Brain microvascular endothelial cell (primary cell): ENCODE measurements around the gene BAG3.

Experiments used
- DNase-seq: peaks from one replicate; pipeline ENCODE4 v3.0.0-alpha.2; 2020
- H3K27ac ChIP-seq: fragments of 250-450 bp; sonication (Bioruptor Pico); 2 replicates; pipeline ENCODE4 v1.5.1; 2020; ENCODE audit warnings: mild to moderate bottlenecking, moderate library complexity
- H3K27me3 ChIP-seq: fragments of 250-450 bp; sonication (Bioruptor Pico); replicated peaks from 2 replicates; pipeline ENCODE4 v1.5.1; 2020; ENCODE audit warnings: mild to moderate bottlenecking
- H3K36me3 ChIP-seq: fragments of 250-450 bp; sonication (Bioruptor Pico); replicated peaks from 2 replicates; pipeline ENCODE4 v1.5.1; 2020; ENCODE audit warnings: mild to moderate bottlenecking
- H3K4me3 ChIP-seq: 2 replicates; pipeline ENCODE4 v1.5.1; 2011; ENCODE audit warnings: low read depth, mild to moderate bottlenecking, control low read depth, low read length, moderate library complexity
- in situ Hi-C: cut with HindIII; loops from 2 replicates; pipeline ENCODE4 v1.10.0; 2017; ENCODE audit warnings: low sequenced_read_pairs, low pct_ligation_motif_present
- TF ChIP-seq, protein P1 (sequence below): IDR thresholded peaks from 2 replicates; pipeline ENCODE4 v1.5.1; 2011; ENCODE audit warnings: low read depth, mild to moderate bottlenecking, moderate library complexity, low read length, control low read depth, inconsistent platforms; ENCODE audit errors: missing control alignments

Gene BAG3

DNA sequence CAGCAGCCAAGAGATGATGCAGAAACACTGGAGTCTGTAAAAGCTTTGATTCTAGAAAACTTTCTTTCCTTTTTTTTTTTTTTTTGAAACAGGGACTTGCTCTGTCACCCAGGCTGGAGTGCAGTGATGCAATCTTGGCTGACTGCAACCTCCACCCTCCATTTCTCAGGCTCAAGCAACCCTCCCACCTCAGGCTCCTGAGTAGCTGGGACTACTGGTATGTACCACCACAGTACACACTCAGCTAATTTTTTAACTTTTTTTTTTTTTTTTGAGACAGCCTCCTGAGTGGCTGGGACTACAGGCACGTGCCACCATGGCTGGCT, 17.0 kb upstream of the BAG3 start:
- in situ Hi-C loops = no loop called here
- no peaks in the 10 kb centered on the region for H3K27me3 ChIP-seq
- no peak overlapping the region for H3K27ac ChIP-seq
- TF ChIP-seq, protein P1, sequence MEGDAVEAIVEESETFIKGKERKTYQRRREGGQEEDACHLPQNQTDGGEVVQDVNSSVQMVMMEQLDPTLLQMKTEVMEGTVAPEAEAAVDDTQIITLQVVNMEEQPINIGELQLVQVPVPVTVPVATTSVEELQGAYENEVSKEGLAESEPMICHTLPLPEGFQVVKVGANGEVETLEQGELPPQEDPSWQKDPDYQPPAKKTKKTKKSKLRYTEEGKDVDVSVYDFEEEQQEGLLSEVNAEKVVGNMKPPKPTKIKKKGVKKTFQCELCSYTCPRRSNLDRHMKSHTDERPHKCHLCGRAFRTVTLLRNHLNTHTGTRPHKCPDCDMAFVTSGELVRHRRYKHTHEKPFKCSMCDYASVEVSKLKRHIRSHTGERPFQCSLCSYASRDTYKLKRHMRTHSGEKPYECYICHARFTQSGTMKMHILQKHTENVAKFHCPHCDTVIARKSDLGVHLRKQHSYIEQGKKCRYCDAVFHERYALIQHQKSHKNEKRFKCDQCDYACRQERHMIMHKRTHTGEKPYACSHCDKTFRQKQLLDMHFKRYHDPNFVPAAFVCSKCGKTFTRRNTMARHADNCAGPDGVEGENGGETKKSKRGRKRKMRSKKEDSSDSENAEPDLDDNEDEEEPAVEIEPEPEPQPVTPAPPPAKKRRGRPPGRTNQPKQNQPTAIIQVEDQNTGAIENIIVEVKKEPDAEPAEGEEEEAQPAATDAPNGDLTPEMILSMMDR = no peak
- no peak overlapping the region for H3K4me3 ChIP-seq
- no peaks in the 10 kb centered on the region for H3K36me3 ChIP-seq
- DNase-seq = no peak

DNA sequence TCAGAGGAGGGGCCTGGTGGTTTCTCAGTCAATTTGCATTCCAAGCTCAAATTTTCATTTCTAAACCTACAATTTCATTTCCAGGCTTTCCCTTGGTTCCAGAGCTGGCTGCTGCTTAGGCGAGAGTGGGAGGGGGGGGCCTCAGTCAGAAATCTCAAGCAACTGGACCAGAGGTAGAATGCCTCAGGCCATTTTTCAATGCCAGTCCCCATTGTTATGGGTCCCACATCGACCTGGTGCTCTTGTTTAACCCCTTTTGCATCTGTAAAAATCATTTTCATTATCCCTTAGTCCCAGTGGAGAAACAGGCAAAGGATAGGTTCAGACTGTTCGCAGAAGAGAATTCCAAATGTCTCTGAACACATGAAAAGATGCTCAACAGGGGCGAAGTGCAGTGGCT, 13.5 kb upstream of the BAG3 start:
- no peaks in the 10 kb centered on the region for H3K27me3 ChIP-seq
- TF ChIP-seq, protein P1 = no peak
- H3K4me3 ChIP-seq = no peak overlapping the region
- no peak for DNase-seq
- H3K36me3 ChIP-seq = no peaks in the 10 kb centered on the region
- in situ Hi-C loops = no loop called here
- no peak overlapping the region for H3K27ac ChIP-seq

GRCh38 chr10:119638982-119639381, 12.2 kb upstream of the BAG3 start:
- Histone ChIP-seq H3K36me3 (no peaks in the 10 kb centered on the region), H3K27ac (no peak overlapping the region), H3K27me3 (no peaks in the 10 kb centered on the region), H3K4me3 (no peak overlapping the region)
- DNase-seq = no peak
- TF ChIP-seq, protein P1 = no peak
- in situ Hi-C loops = no loop called here

DNA sequence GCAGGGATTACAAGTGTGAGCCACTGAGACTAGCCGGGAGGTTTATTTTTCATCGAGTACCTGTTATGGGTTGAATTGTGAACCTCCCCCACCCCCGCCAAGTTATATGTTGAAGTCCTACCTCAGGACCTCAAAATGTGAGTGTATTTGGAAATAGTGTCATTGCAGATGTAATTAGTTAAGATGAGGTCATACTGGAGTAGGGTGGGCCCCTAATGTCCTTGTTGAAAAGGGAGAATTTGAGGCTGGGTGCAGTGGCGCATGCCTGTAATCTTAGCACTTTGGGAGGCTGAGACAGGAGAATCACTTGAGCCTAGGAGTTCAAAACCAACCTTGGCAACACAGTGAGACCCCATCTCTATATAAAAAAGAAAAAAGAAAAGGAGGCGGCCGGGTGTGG, 10.8 kb upstream of the BAG3 start:
- Histone ChIP-seq H3K27ac (no peak overlapping the region), H3K4me3 (no peak overlapping the region), H3K36me3 (no peaks in the 10 kb centered on the region), H3K27me3 (no peaks in the 10 kb centered on the region)
- no peak for DNase-seq
- in situ Hi-C loops = no loop called here
- TF ChIP-seq, protein P1 = no peak

DNA sequence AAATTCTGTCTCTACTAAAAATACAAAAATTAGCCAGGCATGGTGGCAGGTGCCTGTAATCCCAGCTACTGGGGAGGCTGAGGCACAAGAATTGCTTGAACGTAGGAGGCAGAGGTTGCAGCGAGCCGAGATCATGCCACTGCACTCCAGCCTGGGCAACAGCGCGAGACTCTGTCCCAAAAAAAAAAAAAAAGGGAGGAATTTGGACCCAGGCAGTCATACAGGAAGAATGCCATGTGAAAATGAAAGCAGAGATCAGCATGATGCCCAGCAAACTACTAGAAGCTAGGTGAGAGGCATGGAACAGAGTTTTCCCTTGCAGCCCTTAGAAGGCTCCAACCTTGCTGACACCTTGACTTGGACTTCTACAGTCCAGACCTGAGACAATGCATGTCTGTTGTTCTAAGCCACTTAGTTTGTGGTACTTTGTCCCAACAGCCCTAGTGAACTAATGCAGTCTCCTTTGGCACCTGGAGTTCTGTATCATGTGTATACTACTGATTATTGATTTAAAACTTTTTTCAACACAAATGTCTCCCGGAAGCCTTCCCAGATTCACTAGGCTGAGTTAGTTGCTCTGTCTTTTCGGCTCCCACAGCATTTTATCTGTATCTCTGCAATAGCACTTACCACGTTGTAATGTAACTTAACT, 10.2 kb upstream of the BAG3 start:
- Histone ChIP-seq H3K27me3 (no peaks in the 10 kb centered on the region), H3K4me3 (no peak overlapping the region), H3K27ac (no peak overlapping the region), H3K36me3 (no peaks in the 10 kb centered on the region)
- TF ChIP-seq, protein P1 = no peak
- DNase-seq = no peak
- in situ Hi-C loops = no loop called here

DNA sequence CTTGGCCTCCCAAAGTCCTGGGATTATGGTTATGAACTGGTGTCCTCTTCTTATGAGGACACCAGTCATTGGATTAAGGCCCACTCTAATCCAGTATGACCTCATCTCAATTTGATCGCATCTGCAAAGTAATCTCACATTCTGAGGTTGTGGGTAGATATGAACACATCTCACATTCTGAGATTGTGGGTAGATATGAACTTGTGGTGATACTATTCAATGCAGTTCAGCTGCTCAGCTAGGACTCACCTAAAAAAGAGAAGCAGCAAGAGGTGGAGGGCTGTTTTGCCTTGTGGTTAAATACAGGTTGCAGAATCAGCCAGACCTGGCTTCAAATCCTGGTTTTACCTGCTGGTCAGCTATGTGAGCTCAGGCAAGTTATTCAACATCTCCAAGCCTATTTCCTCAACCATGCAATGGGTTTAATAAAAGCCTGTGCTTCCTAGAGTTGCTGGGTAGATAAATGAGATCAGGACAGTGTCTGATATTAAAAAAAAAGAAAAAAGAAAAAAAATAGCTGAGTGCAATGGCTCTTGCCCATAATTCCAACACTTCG, 8.5 kb upstream of the BAG3 start:
- H3K27ac ChIP-seq = no peak overlapping the region
- no peaks in the 10 kb centered on the region for H3K36me3 ChIP-seq
- DNase-seq = no peak
- in situ Hi-C loops = no loop called here
- no peaks in the 10 kb centered on the region for H3K27me3 ChIP-seq
- TF ChIP-seq, protein P1 = no peak
- H3K4me3 ChIP-seq = no peak overlapping the region
